Dermis microvascular lymphatic vessel endothelial cell (primary cell): ENCODE data around the gene TNIK. TPM values are rescaled to one million over a fixed set of nuclear protein-coding genes. Genes with fewer than 3 reads are reported as not detected.
A peak's percentile ranks its signal among the peaks of the same experiment; 100 is the strongest.
"Not testable (repeated sequence)": the region's sequence is repeated elsewhere in the genome, so short reads cannot be mapped to it uniquely, and the experiment has no call there.

ENCODE experiments used
- DNase-seq, 2 donors: peaks; one replicate each; pipeline versions ENCODE4 v3.0.0 to v3.0.0-alpha.2; 2010; ENCODE audit warnings: low read depth in 2 of 2
- total RNA-seq: library from RNA; depleted of rRNA; stranded (reverse); fragments of >200 nt; gene quantifications from 2 replicates; pipeline ENCODE4 v1.2.1, GENCODE V29; 2014

Gene TNIK
- total RNA-seq, 1 donor from 2014 or later = 18.9 TPM

GRCh38 chr3:171313702-171314101 is 146.5 kb downstream of the TNIK start:
- no peak for DNase-seq

DNA sequence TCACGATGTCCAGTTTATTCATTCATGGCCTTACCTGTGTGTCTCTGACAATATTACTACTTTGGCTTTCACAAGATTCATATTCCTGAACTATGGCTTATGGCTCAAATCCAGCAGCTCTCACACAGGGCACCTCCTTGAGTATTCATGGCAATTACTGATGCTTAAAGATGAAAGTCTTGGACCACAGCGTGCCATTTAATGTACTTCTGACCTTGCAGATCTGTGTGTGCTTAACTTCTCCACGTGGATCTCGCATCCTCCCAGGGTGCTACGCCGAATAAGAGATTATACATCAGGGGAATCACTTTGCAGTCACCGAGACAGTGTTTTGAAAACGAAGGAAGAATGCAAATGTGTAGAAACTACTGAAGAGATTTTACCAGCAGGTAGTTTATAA is 147.5 kb downstream of the TNIK start:
- no peak for DNase-seq

DNA sequence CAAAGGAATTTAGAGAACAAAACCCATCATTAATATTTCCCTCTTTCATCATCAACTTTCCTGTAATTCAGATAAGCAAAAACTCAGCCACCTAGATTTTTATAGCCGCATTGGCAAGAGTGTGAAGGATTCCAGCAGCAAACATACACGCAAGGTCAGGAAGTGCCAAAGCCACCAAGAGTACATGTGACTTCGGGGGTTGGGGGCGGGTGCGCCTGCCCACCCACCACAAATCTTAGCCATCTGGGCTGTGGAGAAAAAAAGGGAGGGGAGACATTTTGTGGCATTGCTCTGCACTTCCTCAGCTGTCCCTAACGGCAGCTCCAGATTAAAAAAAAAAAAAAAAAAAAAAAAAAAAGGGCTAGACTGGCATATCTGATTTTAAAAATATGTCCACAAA is 148.4 kb downstream of the TNIK start:
- peak; percentile 38 to 65 for DNase-seq

DNA sequence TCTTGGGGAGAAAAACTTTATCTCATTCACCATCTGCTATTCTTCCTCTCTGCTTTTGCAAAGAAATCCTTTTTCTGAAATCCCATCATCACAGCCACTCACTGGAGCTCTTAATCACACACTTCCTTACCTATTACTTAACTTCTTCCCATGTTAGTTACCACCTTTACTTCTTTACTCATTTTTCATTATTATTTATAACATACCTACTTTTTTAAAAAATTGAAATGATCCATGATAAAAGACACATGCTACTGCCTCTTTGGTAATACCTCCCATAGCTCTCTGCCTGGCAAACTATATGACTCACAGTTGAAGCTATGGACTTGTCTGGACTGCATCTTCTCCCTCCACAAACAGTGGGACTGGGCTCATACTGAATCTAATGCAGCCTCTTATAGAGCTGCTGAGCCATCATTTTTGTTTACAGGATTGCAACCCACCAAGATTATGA is 150.3 kb downstream of the TNIK start:
- DNase-seq = peak in 1 of 2 donors; percentile 70

GRCh38 chr3:171307988-171308387 is 152.2 kb downstream of the TNIK start:
- no peak for DNase-seq

DNA sequence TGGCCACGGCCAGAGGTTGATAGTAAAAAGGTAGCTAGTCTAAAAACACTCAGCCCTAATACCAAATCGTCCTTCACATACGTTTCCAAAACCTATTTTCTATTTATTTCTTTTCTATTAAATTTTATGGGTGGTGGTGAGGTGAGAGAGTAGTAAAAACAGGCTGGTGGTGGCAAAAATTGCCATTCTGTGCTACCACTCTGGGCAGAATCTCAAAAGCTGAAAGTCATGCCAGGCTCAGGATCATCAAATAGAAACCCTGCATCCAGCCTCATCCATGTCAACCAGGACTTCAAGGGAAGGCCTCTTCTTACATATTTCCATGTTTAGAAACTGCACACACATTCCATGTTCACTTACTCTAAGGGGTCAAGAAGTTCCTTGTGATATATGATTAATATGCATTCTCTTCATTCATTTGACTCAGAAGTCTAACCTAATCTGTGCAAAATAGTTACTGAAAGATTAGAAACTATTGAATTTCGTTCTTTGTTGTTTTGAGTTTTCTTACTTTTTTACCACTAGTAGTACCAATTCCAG is 153.1 kb downstream of the TNIK start:
- no peak for DNase-seq

- peak; percentile 80 to 97 for DNase-seq
These were observed 153.6 kb downstream of the TNIK start for GRCh38 chr3:171306631-171307030.

DNA sequence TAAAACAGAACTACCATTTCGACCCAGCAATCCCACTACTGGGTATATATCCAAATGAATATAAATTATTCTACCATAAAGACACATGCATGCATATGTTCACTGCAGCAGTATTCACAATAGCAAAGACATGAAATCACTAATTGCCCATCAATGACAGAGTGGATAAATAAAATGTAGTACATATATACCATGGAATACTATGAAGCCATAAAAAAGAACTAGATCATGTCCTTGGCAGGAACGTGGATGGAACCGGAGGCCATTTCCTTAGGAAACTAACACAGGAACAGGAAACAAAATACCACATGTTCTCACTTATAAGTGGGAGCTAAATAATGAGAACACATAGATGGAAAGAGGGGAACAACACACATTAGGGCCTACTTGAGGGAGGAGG is 154.4 kb downstream of the TNIK start:
- DNase-seq = peak in 1 of 2 donors; percentile 8

DNA sequence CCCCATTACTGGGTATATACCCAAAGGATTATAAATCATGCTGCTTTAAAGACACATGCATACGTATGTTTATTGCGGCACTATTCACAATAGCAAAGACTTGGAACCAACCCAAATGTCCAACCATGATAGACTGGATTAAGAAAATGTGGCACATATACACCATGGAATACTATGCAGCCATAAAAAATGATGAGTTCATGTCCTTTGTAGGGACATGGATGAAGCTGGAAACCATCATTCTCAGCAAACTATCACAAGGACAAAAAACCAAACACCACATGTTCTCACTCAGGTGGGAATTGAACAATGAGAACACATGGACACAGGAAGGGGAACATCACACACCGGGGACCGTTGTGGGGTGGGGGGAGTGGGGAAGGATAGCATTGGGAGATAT is 155.7 kb downstream of the TNIK start:
- not testable (repeated sequence) for DNase-seq

- not testable (repeated sequence) for DNase-seq
These were observed 156.2 kb downstream of the TNIK start for GRCh38 chr3:171304017-171304416.

GRCh38 chr3:171301998-171302397 is 158.2 kb downstream of the TNIK start:
- no peak for DNase-seq

GRCh38 chr3:171301002-171301401 is 159.2 kb downstream of the TNIK start:
- no peak for DNase-seq

- DNase-seq = no peak
These were observed 162.3 kb downstream of the TNIK start for GRCh38 chr3:171297951-171298350.

GRCh38 chr3:171297207-171297606 is 163.0 kb downstream of the TNIK start:
- DNase-seq = no peak

- DNase-seq = no peak
These were observed 164.5 kb downstream of the TNIK start for GRCh38 chr3:171295484-171296373.

- DNase-seq = no peak
These were observed 166.9 kb downstream of the TNIK start for GRCh38 chr3:171293142-171293782.

GRCh38 chr3:171290680-171291079 is 169.5 kb downstream of the TNIK start:
- peak; percentile 38 to 67 for DNase-seq

DNA sequence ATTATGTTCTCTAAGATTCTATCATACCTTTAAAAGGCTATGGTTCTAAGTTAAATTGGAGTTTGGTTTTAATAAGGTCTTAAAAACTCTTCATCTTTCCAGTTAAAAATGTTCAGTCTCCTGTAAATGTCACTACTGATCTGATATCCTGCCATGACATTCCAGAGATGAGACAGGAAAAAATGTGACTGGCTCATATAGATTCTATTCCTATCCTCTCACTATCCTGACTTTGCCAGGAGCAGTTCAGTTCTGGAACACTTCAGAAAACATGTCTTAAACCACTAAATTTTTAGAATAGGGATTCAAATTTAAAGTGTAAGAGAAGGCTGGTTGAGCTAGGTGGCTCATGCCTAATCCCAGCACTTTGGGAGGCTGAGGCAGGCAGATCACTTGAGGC is 170.9 kb downstream of the TNIK start:
- no peak for DNase-seq

DNA sequence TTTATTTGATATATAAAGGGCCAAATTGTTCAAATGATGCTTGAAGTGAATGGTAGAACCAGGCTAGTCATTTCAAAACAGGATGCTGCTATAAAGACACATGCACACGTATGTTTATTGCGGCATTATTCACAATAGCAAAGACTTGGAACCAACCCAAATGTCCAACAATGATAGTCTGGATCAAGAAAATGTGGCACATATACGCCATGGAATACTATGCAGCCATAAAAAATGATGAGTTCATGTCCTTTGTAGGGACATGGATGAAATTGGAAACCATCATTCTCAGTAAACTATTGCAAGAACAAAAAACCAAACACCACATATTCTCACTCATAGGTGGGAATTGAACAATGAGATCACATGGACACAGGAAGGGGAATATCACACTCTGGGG is 172.4 kb downstream of the TNIK start:
- not testable (repeated sequence) for DNase-seq

DNA sequence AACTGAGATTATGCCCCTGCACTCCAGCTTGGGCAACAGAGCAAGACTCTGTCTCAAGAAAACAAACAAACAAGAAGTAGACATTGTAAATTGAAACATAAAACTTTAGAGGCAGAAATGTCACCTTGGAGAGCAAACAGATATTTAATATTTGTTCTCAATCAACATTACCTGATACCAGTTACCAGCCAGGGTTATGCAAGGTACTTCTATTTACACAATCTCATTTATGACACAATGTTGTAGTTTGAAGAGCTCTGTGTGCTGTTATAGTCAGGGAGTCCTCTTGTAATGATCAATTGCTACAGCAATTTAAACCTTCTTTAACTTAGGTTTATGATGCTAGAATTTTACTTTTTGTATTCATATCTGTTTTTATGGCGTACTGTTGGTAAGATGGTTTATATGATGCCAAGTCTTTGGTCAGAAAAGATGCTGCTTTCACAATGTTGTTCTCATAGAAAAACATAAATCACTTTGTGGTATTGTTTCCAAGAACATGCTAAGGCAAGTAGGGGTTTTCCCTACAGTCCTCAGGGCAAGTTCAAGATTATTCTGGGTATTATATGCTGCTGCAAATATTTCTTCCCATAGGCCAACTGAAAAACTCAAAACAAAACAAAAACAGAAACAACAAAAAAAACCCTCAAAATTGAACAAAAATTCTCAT is 173.5 kb downstream of the TNIK start:
- DNase-seq = peak in 1 of 2 donors; percentile 25

GRCh38 chr3:171285287-171285686 is 174.9 kb downstream of the TNIK start:
- DNase-seq = peak in 1 of 2 donors; percentile 45
